HL-60 (cell line): ENCODE data around the gene EYA2.

Experiments
- DNase-seq, 2 experiments: peaks; one replicate each; pipeline ENCODE4 v3.0.0-alpha.2; 2010 to 2020; ENCODE audit warnings: low read depth in 1 of 2, low spot score in 1 of 2
- H3K27ac ChIP-seq: fragments of 250-450 bp; sonication (Bioruptor Pico); replicated peaks from 2 replicates; pipeline ENCODE4 v1.5.1; 2020; ENCODE audit warnings: mild to moderate bottlenecking, moderate library complexity
- H3K27me3 ChIP-seq: fragments of 250-450 bp; sonication (Bioruptor Pico); 2 replicates; pipeline ENCODE4 v1.5.1; 2021; ENCODE audit warnings: mild to moderate bottlenecking, moderate library complexity; ENCODE audit not compliant: insufficient read depth, poor library complexity, severe bottlenecking
- H3K4me3 ChIP-seq: replicated peaks from 2 replicates; pipeline ENCODE4 v1.5.1; 2011; ENCODE audit warnings: mild to moderate bottlenecking, control low read depth, low read length; ENCODE audit not compliant: insufficient read depth
- GABPA ChIP-seq: IDR thresholded peaks from 2 replicates; pipeline ENCODE4 v1.6.1; 2012; ENCODE audit warnings: low read depth
- POLR2AphosphoS5 ChIP-seq: IDR thresholded peaks from 2 replicates; pipeline ENCODE4 v1.6.1; 2012; ENCODE audit warnings: low read depth
- SPI1 ChIP-seq: IDR thresholded peaks from 2 replicates; pipeline ENCODE4 v1.6.1; 2012; ENCODE audit warnings: low read depth, mild to moderate bottlenecking, borderline replicate concordance
- TF ChIP-seq, protein P1 (sequence below): IDR thresholded peaks from 2 replicates; pipeline ENCODE4 v1.6.1; 2012; ENCODE audit warnings: low read depth; ENCODE audit not compliant: insufficient replicate concordance
- TF ChIP-seq, protein P2 (sequence below): IDR thresholded peaks from one replicate; pipeline ENCODE4 v1.5.1; 2011; ENCODE audit warnings: low read length, control low read depth, inconsistent platforms; ENCODE audit not compliant: insufficient read depth

Gene EYA2

DNA sequence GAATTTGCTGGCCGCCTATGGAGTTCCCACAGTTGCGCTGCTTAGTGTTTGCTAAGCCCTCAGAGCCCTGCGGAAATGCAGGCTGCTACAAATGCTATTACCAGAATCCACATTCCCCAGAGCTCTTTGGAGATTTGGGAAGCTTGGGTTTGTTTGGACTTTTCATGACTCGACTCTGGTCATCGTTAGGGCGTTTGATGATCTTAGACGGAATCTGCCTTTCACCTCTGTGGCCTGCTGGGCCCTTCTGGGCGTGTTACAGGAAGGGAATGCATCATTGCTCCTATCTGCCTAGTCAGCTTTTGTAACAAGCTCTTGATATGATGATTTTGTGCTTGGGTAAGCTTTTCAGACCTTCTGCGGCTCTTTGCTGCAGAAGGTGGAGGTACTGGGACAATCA lies 50.8 kb downstream of the EYA2 start:
- no peak overlapping the region for H3K4me3 ChIP-seq
- no peak for DNase-seq
- TF ChIP-seq, protein P1, sequence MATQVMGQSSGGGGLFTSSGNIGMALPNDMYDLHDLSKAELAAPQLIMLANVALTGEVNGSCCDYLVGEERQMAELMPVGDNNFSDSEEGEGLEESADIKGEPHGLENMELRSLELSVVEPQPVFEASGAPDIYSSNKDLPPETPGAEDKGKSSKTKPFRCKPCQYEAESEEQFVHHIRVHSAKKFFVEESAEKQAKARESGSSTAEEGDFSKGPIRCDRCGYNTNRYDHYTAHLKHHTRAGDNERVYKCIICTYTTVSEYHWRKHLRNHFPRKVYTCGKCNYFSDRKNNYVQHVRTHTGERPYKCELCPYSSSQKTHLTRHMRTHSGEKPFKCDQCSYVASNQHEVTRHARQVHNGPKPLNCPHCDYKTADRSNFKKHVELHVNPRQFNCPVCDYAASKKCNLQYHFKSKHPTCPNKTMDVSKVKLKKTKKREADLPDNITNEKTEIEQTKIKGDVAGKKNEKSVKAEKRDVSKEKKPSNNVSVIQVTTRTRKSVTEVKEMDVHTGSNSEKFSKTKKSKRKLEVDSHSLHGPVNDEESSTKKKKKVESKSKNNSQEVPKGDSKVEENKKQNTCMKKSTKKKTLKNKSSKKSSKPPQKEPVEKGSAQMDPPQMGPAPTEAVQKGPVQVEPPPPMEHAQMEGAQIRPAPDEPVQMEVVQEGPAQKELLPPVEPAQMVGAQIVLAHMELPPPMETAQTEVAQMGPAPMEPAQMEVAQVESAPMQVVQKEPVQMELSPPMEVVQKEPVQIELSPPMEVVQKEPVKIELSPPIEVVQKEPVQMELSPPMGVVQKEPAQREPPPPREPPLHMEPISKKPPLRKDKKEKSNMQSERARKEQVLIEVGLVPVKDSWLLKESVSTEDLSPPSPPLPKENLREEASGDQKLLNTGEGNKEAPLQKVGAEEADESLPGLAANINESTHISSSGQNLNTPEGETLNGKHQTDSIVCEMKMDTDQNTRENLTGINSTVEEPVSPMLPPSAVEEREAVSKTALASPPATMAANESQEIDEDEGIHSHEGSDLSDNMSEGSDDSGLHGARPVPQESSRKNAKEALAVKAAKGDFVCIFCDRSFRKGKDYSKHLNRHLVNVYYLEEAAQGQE: no peak
- TF ChIP-seq SPI1 (no peak), POLR2AphosphoS5 (no peak), GABPA (no peak)
- TF ChIP-seq, protein P2, sequence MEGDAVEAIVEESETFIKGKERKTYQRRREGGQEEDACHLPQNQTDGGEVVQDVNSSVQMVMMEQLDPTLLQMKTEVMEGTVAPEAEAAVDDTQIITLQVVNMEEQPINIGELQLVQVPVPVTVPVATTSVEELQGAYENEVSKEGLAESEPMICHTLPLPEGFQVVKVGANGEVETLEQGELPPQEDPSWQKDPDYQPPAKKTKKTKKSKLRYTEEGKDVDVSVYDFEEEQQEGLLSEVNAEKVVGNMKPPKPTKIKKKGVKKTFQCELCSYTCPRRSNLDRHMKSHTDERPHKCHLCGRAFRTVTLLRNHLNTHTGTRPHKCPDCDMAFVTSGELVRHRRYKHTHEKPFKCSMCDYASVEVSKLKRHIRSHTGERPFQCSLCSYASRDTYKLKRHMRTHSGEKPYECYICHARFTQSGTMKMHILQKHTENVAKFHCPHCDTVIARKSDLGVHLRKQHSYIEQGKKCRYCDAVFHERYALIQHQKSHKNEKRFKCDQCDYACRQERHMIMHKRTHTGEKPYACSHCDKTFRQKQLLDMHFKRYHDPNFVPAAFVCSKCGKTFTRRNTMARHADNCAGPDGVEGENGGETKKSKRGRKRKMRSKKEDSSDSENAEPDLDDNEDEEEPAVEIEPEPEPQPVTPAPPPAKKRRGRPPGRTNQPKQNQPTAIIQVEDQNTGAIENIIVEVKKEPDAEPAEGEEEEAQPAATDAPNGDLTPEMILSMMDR: no peak
- no peaks in the 10 kb centered on the region for H3K27me3 ChIP-seq
- H3K27ac ChIP-seq: no peak overlapping the region

DNA sequence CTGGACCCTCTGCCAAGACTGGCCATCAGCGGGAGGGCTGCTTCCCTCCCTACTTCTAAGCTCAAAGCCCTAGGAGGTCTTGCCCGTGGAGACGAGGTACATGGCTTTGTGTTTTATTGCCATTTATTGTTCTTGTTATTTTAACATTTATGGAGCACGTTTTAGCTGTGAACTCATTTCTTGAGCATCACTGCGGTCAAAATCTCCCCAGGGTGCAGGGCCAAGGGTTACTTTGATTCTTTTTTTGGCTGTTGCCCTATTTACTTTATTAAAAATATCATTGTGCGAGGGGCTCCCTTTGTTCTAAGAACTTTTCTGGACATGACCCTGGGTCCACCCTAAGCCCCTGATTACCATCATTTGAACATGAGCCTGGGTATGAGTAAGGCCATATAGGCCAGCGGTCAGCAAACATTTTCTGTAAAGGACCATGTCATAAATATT lies 51.6 kb downstream of the EYA2 start:
- H3K4me3 ChIP-seq: no peak overlapping the region
- DNase-seq: no peak
- no peaks in the 10 kb centered on the region for H3K27me3 ChIP-seq
- TF ChIP-seq POLR2AphosphoS5 (no peak), SPI1 (no peak), GABPA (no peak)
- TF ChIP-seq, protein P2: no peak
- TF ChIP-seq, protein P1: no peak
- H3K27ac ChIP-seq: no peak overlapping the region

DNA sequence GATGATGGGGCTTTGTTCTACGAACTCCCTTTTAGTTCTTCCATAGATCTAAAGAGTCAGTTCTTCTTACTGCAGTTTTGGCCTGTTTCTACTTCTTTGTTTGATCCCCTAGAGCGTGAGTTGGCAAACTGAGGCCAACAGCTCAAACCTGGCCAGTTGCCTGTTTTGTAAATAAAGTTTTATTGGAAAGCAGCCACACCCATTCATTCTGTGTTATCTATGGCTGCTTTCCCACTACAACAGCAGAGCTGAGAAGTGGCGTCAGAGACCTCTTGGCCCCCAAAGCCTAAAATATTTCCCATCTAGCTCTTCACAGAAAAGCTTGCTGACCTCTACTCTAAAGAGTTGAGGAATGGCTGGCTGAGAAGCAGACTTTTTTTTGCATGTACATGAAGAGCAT lies 52.2 kb downstream of the EYA2 start:
- TF ChIP-seq POLR2AphosphoS5 (no peak), GABPA (no peak), SPI1 (no peak)
- TF ChIP-seq, protein P2: no peak
- TF ChIP-seq, protein P1: no peak
- no peak overlapping the region for H3K4me3 ChIP-seq
- DNase-seq: no peak
- no peak overlapping the region for H3K27ac ChIP-seq
- H3K27me3 ChIP-seq: no peaks in the 10 kb centered on the region
